A673 (cell line): ENCODE data around the gene SBK2. TPM values are rescaled to one million over a fixed set of nuclear protein-coding genes. Genes with fewer than 3 reads are reported as not detected.
A peak's percentile ranks its signal among the peaks of the same experiment; 100 is the strongest.

Experiments
- BruUV-seq: library from RNA; stranded (reverse); fragments of 400-500 nt; replicated peaks from 2 replicates; lab custom pipeline; 2021; lab: Mats Ljungman, UMichigan
- CTCF ChIA-PET: fragments of 300-600 bp; sonication (Branson Sonifier 250); formaldehyde crosslinking; loops from one replicate; lab custom pipeline; 2022; ENCODE audit warnings: antibody characterized with exemption; lab: Charles Lee
- POLR2A ChIA-PET: fragments of 300-600 bp; sonication (Branson Sonifier 250); formaldehyde crosslinking; loops from one replicate; lab custom pipeline; 2022; ENCODE audit warnings: antibody characterized with exemption; ENCODE audit not compliant: low non-redundant PET; lab: Charles Lee
- DNase-seq: peaks from one replicate; pipeline ENCODE4 v3.0.0-alpha.2; 2015; ENCODE audit warnings: low spot score
- H3K27ac ChIP-seq: fragments of 200-600 bp; sonication (generic); 2 replicates; pipeline ENCODE4 v1.5.1; 2016; ENCODE audit warnings: mixed run types, low read depth, mild to moderate bottlenecking, mixed read lengths, antibody characterized with exemption, low read length; ENCODE audit not compliant: poor library complexity, severe bottlenecking
- H3K27me3 ChIP-seq: fragments of 200-600 bp; sonication (generic); replicated peaks from 2 replicates; pipeline ENCODE4 v1.6.1; 2017; ENCODE audit warnings: mixed run types, low read depth, mild to moderate bottlenecking, mixed read lengths, antibody characterized with exemption, low read length; ENCODE audit not compliant: insufficient read depth, poor library complexity
- H3K36me3 ChIP-seq: fragments of 200-600 bp; sonication (generic); 2 replicates; pipeline ENCODE4 v1.6.1; 2016; ENCODE audit warnings: mixed run types, mild to moderate bottlenecking, mixed read lengths, antibody characterized with exemption, low read length; ENCODE audit not compliant: insufficient read depth, poor library complexity, severe bottlenecking
- H3K4me1 ChIP-seq: fragments of 200-600 bp; sonication (generic); 2 replicates; pipeline ENCODE4 v1.6.1; 2017; ENCODE audit warnings: mixed run types, mild to moderate bottlenecking, mixed read lengths, antibody characterized with exemption, low read length; ENCODE audit not compliant: insufficient read depth, poor library complexity, severe bottlenecking
- H3K4me3 ChIP-seq: fragments of 200-600 bp; sonication (generic); 2 replicates; pipeline ENCODE4 v1.5.1; 2016; ENCODE audit warnings: low read depth, mixed run types, mild to moderate bottlenecking, mixed read lengths, low read length; ENCODE audit not compliant: poor library complexity, severe bottlenecking
- H3K9me3 ChIP-seq: fragments of 200-600 bp; sonication (generic); 2 replicates; pipeline ENCODE4 v1.6.1; 2016; ENCODE audit warnings: mixed run types, low read depth, mild to moderate bottlenecking, mixed read lengths, antibody characterized with exemption, low read length; ENCODE audit not compliant: poor library complexity, severe bottlenecking
- CTCF ChIP-seq: fragments of 300-800, 200-600 bp; sonication (generic); conservative IDR thresholded peaks from 2 replicates; pipeline ENCODE4 v1.5.1; 2017; ENCODE audit warnings: low read depth, mild to moderate bottlenecking, antibody characterized with exemption, low read length, moderate library complexity, mixed read lengths
- EZH2 ChIP-seq: fragments of 200-600 bp; sonication (generic); IDR thresholded peaks from 2 replicates; pipeline ENCODE4 v1.6.1; 2017; ENCODE audit warnings: borderline replicate concordance, low read depth, mild to moderate bottlenecking, mixed read lengths, antibody characterized with exemption, low read length; ENCODE audit not compliant: poor library complexity, severe bottlenecking
- intact Hi-C: fragments of 100-400 bp; cut with micrococcal nuclease; formaldehyde crosslinking; loops from one replicate; pipeline ENCODE4 v1.10.0; 2022; ENCODE audit not compliant: unreplicated experiment
- total RNA-seq: library from RNA; stranded (reverse); gene quantifications from 2 replicates; pipeline ENCODE4 v1.2.3, GENCODE V29; 2021

The SBK2 gene
- total RNA-seq, 1 experiment from 2014 or later = not detected

GRCh38 chr19:55526216-55527196, 10.4 kb downstream of the SBK2 start:
- TF ChIP-seq EZH2 (no peak), CTCF (no peak)
- H3K9me3 ChIP-seq = no peaks in the 10 kb centered on the region
- no peak overlapping the region for H3K27ac ChIP-seq
- CTCF ChIA-PET = interaction anchor here (0.5 kb wide), 1 partner anchor 105 kb away, joined by 14 read pairs; no protein-coding TSS in a partner anchor
- no peaks in the 10 kb centered on the region for H3K27me3 ChIP-seq
- H3K36me3 ChIP-seq = no peaks in the 10 kb centered on the region
- POLR2A ChIA-PET = no interaction called here
- DNase-seq = peak; percentile 21
- no TSS peak for BruUV-seq
- intact Hi-C loops = no loop called here
- no peak overlapping the region for H3K4me3 ChIP-seq
- H3K4me1 ChIP-seq = no peaks in the 10 kb centered on the region

GRCh38 chr19:55525289-55526101, 11.4 kb downstream of the SBK2 start:
- Histone ChIP-seq H3K27me3 (no peaks in the 10 kb centered on the region), H3K4me3 (no peak overlapping the region), H3K9me3 (no peaks in the 10 kb centered on the region), H3K4me1 (no peaks in the 10 kb centered on the region), H3K36me3 (no peaks in the 10 kb centered on the region), H3K27ac (no peak overlapping the region)
- no peak for DNase-seq
- CTCF ChIA-PET = no interaction called here
- no TSS peak for BruUV-seq
- intact Hi-C loops = no loop called here
- no peak for TF ChIP-seq CTCF
- no peak for TF ChIP-seq EZH2
- POLR2A ChIA-PET = interaction anchor here (0.5 kb wide), 1 partner anchor 187 kb away, joined by 3 read pairs; no protein-coding TSS in a partner anchor

GRCh38 chr19:55520691-55521292, 16.1 kb downstream of the SBK2 start:
- H3K27me3 ChIP-seq = no peaks in the 10 kb centered on the region
- H3K9me3 ChIP-seq = no peaks in the 10 kb centered on the region
- DNase-seq = no peak
- CTCF ChIA-PET = no interaction called here
- TF ChIP-seq EZH2 (no peak), CTCF (no peak)
- intact Hi-C loops = no loop called here
- no peaks in the 10 kb centered on the region for H3K4me1 ChIP-seq
- no peak overlapping the region for H3K4me3 ChIP-seq
- no peaks in the 10 kb centered on the region for H3K36me3 ChIP-seq
- H3K27ac ChIP-seq = no peak overlapping the region
- BruUV-seq = no TSS peak
- POLR2A ChIA-PET = no interaction called here
